ENCODE results near the gene MYO1B.

The MYO1B gene

GRCh38 chr2:191245046-191245868 is at the start of gene MYO1B:
Gene MYO1B, plus strand, starts transcription at chr2:191245404. Its CDS starts 31,492 bp downstream, at chr2:191276896.
- peak; percentile 52 for DNase-seq

GRCh38 chr2:191197096-191197495 is 48.1 kb upstream of the MYO1B start:
- DNase-seq = no peak

- DNase-seq = no peak
Measured at GRCh38 chr2:191198271-191198670, 46.9 kb upstream of the MYO1B start.

DNA sequence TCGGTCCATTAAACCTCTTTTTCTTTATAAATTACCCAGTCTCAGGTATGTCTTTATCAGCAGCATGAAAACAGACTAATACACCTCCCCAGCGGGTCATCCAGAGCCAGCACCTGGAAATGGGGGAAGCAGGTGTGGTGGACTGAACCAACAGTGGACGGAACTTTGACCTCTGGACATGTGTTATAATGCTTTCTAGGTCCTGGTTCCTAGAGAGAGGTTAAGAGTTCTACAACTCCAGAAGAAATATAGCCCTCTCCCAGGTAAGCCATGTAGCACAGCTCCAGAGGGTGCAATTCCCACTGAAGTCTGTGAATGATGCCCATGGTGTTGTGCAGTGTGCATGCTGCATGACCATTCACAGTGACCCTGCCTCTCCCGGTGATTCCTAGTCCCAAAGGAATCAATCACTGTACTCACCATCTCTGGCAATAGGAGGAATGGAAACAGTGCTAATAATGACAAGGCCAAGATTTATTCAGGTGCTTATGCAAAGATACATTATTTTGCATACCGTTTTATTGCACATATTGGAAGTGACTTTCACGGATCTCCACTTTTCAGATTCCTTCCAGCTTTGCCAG is 45.2 kb upstream of the MYO1B start:
- DNase-seq = no peak

DNA sequence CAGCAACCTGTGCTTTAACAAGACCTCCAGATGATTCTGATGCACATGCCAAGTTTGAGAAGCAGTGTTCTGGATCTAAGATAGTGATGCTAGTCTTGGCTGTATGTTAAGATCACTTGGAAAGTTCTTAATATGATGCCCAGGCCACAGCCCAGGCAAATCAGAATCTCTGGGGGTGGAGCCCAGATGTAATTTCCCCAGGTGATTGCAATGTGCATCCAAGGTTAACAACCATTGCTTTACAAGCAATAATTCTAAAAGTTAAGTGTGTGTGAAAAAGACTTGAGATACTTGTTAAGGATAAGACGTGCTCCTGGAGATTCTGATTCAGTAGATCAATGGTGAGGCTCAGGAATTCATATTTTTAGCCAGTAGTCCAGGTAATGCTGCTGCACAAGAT is 44.3 kb upstream of the MYO1B start:
- no peak for DNase-seq

DNA sequence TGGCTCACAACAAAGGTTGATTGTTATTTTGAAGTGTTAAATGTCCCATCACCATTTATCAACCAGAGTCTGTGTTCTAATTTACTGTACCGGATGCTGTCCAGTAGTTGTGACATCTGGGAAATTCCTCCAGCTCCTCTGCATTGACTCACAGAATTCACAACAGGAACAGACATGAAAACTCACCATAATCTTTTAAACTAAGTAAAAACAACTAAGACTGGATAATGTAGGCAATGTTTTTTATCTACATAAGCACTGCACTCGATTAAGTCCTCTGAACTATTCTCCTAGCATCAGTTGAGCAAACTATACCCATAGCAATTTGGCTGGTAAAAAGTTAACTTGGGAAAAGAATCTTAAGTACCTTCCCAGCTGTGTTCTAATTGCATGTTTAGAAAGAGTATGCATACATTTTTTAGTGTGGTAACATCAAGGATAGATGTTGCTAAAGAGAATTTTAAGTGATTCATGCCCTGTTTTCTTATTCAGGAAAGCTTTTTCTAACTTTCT is 42.9 kb upstream of the MYO1B start:
- no peak for DNase-seq

- no peak for DNase-seq
Measured at GRCh38 chr2:191202881-191203397, 42.3 kb upstream of the MYO1B start.

DNA sequence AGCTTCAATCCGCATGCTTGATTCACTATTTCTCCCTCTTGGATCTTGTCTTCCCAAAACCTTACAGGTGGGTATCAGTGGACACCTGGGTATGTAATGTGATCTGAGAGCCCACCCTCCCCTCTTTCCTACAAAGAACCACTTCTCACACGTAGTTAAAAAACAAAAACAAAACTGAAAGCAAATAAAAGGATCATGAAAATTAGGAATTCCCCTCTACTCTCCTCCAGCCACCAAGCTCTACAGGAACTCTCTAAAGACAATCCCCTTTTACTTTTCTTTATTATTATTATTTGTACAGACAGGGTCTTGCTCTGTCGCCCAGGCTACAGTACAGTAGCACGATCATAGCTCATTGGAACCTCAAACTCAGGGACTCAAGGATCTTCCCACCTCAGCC is 40.8 kb upstream of the MYO1B start:
- DNase-seq = no peak

DNA sequence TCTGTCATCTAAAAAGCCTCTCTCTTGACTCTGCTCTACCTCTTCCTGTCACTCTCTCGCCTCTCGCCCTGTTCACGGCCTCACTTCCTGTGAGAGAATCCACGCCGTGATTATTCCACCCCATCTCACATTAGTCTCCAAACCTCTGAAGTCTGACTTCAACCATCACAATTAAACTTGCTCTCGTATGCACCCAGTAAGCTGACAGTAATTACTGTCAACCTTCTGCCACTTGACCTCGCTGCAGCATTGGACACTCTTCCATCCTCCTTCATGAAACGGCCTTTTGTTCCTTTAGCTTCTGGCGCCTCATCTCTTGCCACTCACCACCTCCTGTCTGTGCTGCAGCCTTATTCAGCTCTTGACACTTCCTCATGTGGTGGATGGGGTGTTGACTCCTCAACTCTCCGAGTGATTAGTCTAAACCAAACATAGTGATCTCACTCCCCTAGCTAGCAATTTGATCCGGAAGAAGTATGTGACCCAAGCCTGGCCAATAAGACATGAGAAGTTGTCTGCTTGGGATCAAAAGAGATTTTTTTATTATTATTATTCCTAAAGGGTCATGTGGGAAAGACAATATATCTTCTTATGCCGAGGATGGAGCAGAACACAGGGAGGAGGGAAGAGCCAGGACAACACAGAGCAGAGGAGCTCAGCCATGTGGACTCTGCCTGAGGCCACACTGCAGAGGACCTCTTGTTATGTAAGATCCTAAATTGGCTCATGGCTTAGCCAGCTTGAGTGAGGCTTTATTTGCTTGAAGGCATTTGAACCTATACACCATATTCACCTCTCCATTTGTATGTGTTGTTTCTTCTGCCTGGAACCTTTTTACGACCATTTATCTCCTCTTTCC is 38.4 kb upstream of the MYO1B start:
- DNase-seq = no peak

DNA sequence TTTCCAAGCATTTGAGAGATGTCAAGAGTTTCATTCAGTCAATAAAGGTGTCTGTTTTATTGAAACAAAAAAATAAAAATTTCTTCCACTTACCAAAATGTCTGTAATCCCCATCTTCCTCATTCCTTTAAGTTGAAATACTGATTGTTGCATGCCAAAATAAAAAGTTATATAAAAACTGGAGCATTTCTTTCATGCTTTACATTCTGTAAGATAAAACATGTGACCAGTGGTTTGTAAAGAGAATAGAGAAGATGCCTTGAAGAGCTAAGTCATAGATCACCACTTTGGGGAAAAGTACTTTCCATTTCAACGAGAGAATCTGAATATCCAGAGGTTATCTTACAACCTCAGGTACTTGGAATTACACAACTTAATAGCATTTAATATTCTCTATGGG is 35.9 kb upstream of the MYO1B start:
- no peak for DNase-seq

DNA sequence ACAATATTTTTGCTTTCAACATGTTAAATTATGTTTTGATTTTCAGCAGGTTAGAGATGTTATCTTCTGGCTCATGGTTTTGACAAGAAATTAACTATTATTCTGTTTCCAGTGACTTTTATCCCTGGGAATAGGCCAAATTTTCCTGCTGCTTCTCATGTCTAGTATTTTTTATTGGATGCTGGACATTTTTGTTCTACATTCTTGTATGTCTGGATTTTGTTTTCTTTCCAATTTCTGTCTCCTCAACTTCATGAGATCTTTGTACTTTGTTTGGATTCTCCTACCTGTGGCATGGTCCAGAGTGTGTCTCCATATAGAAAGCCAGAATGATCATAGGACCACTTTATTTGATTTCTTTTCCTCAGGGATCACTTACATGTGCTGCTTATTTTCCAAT is 33.1 kb upstream of the MYO1B start:
- DNase-seq = no peak

- no peak for DNase-seq
Measured at GRCh38 chr2:191213333-191213732, 31.9 kb upstream of the MYO1B start.

GRCh38 chr2:191215230-191215629 is 30.0 kb upstream of the MYO1B start:
- DNase-seq = no peak

DNA sequence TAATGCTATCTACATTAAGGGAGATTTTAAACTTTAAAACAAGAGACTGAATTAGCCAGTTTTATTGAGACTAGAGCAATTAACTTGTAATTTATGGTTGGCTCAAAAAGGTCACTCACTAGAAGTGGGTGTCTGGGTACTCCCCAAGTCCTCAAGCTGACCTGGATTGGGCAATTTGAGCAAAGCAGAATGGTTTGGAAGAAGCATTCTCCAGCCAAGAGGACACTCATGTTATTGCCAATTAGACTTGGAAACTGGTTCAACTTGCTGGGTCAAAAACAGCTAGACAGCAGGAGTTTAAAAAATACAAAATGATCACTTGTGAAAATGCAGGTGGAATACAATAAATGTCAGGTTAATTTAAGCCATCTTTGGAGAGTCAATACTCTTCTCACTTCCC is 29.5 kb upstream of the MYO1B start:
- no peak for DNase-seq

GRCh38 chr2:191217580-191217979 is 27.6 kb upstream of the MYO1B start:
- no peak for DNase-seq

DNA sequence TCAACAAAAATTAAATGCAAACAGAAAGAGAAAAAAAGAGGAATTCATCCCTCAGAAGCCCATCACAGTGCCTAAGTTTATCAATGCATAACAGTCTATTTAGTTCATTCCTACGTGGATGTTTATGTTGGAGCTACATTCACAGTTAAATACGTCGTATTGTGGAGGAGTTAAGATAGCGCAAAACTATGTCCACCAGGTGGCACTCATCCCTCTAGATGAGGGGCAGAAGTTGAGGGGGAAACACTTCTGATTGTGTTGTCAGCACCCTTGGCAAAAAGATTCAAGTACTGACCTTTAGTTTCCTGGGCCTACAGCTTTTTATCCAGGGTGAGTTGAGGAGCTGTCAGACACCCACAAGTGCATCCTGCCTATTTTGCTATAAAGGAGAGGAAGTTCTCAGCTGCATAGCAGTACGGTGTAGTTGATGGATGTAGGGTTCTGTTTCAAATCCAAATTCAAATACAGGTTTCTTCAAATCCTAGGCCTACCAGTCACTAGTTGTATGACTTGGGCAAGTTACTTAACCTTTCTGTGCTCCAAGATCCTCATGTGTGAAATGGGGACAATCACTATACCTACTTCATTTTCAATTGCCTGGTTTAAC is 26.8 kb upstream of the MYO1B start:
- peak; percentile 36 for DNase-seq

DNA sequence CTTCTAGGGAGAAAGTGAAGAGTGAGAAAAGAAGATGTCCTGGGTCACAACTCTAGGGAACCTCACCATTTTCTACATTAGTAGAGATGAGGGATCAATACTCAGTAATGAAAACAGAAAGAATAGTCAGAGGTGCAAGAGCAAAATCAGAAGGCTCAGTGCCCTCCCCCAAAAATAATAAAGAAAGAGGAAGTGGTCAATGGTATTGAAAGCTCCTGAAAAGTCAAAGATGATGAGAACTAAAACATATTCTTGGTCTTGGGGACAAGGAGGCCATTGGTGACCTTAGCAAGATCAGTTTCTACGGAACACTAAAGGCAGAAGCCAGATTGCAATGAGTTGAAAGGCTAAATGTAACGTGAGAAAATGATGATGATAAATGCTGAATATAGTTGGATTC is 24.5 kb upstream of the MYO1B start:
- no peak for DNase-seq

DNA sequence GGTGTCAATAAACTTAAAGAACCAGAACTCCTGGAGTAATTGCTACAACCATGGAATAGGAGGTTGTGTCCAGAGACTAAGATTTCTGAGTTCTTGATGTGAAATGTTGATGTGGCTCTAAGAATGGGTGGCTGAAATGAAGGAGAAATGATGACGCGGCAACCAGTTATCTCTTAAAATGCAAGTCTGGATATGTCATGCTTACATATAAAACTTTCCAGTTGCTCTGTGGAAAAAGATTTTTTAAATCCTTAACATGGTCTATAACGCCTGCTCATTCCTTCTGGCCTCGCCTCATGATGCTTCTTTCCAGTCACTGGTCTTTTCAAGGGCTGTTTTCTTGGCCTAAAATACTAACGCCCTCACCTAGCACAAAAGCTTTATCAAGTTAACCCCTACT is 23.5 kb upstream of the MYO1B start:
- no peak for DNase-seq

DNA sequence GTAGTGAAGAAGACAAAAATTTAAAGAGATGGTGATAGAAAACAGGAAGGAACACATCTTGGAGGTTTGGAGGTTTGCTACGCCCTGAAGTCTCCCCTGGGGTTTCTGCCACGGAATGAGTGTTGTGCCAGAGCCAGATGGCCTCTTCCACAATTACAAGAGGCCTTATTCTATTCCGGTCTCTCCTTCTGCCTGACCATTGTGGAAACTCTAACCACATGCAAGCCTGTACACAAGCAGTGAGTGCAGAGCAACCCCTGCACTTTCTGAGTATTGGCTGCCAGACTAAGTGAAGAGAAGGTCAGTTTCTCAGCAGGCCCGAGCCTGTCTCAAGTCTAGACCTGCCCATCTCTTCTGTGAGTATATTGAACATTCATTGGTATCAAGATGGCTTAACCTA is 22.7 kb upstream of the MYO1B start:
- DNase-seq = no peak

DNA sequence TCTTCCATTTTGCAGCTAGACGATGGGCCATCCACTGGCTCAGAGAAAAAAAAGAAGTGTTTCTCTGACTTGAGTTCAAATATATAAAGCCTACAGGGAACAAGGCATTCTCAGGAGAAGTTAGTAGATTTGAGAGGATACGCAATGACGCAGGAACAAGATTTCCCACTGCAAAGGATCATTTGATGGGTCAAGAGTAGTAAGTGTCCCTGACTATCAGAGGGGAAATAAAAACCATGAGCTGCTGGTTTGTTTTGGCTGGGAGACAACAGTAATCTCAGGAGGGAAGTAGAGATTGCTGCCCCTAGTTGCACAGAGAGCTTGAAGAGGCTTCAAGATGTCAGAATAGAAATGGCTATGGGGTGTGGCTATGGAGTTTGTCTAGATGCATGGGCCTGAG is 22.3 kb upstream of the MYO1B start:
- DNase-seq = no peak

DNA sequence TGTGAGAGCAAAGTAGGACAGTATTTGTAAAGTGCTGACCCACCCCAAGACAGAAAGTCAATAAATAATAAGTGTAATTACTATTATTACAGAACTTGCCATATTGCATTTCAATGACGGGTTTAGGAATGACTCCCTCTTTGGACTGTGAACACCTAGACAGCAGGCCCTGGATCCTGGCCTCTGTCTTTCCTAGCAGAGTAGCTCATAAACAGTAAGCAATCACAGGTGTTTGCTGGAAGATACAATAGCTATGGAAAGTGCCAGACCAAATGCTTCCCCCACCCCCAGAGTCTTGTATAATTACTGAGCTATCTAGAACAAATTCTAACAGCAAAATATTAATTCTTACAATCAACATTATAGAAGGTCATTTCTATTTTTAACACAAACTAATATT is 20.1 kb upstream of the MYO1B start:
- no peak for DNase-seq

GRCh38 chr2:191225690-191226089 is 19.5 kb upstream of the MYO1B start:
- DNase-seq = no peak

DNA sequence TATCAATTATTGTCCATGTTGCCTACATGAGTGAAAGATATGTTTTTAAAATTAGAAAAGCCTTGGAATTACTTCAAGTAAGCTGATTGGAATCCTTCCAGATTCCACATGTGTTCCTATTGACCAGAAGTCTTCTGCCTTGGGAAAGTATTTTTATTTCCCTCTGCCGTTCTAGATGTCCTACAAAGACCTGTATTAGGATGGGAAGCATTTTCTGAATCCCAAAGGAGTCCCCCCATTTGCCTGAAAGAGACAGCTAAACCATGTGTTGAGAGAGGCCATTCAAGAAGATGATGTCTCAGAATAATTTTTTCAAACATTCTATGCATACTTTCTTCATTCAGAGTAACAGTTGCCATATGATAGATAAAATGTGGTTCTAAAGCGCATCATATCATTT is 19.0 kb upstream of the MYO1B start:
- no peak for DNase-seq
